Thoracic aorta (tissue), 2 donors: ENCODE data around the gene WDR20. TPM values are rescaled to one million over a fixed set of nuclear protein-coding genes. Genes with fewer than 3 reads are reported as not detected.

Source experiments
- ATAC-seq: fragments of 150-250 bp; one replicate; pipeline ENCODE4 v1.8.0; 2017; ENCODE audit warnings: low read depth; ENCODE audit not compliant: insufficient number of reproducible peaks, low FRiP score
- DNase-seq: peaks from one replicate; pipeline ENCODE4 v3.0.0-alpha.2; 2020; ENCODE audit warnings: low spot score
- H3K27ac ChIP-seq, 2 donors: fragments of 200-600 bp; sonication (generic); 1 replicate in 1 of 2; 2 replicates in 1 of 2; pipeline ENCODE4 v1.5.1; 2016; ENCODE audit warnings: mild to moderate bottlenecking in 2 of 2, moderate library complexity in 2 of 2
- H3K27me3 ChIP-seq: fragments of 200-600 bp; sonication (generic); replicated peaks from 2 replicates; pipeline ENCODE4 v1.6.0; 2016; ENCODE audit warnings: mild to moderate bottlenecking; ENCODE audit not compliant: insufficient read depth
- H3K36me3 ChIP-seq: fragments of 200-600 bp; sonication (generic); one replicate; pipeline ENCODE4 v1.5.1; 2016
- H3K4me1 ChIP-seq, 2 donors: fragments of 200-600 bp; sonication (generic); 1 replicate in 1 of 2; 2 replicates in 1 of 2; pipeline versions ENCODE4 v1.5.1 to v1.6.0; 2016; ENCODE audit warnings: low read depth in 2 of 2, mild to moderate bottlenecking in 1 of 2; ENCODE audit not compliant: control insufficient read depth in 1 of 2
- H3K4me3 ChIP-seq: fragments of 200-600 bp; sonication (generic); 2 replicates; pipeline ENCODE4 v1.5.1; 2016; ENCODE audit warnings: mild to moderate bottlenecking
- H3K9me3 ChIP-seq: fragments of 200-600 bp; sonication (generic); 2 replicates; pipeline ENCODE4 v1.5.1; 2016
- CTCF ChIP-seq: fragments of 200-600 bp; sonication (generic); IDR thresholded peaks from one replicate; pipeline ENCODE4 v1.5.1; 2019; ENCODE audit warnings: antibody characterized with exemption
- total RNA-seq, 2 donors: library from RNA; depleted of rRNA; stranded (reverse); fragments of >200 nt; gene quantifications; one replicate each; pipeline versions ENCODE4 v1.1.0 to v1.2.3, GENCODE V29; 2016

The WDR20 gene
- total RNA-seq, 2 donors from 2014 or later, result 11.0 to 30.0 TPM

- no peaks in the 10 kb centered on the region for H3K27me3 ChIP-seq
- DNase-seq, result no peak
- H3K36me3 ChIP-seq, result no peaks in the 10 kb centered on the region
- no peak for TF ChIP-seq CTCF
- H3K4me1 ChIP-seq, result no peaks in the 10 kb centered on the region
- no peak overlapping the region for H3K27ac ChIP-seq
- H3K9me3 ChIP-seq, result no peaks in the 10 kb centered on the region
- no peak for ATAC-seq
- H3K4me3 ChIP-seq, result no peak overlapping the region
Observed at GRCh38 chr14:102248121-102248520, 108.4 kb downstream of the WDR20 start.

- Histone ChIP-seq H3K4me1 (no peaks in the 10 kb centered on the region), H3K36me3 (no peaks in the 10 kb centered on the region), H3K4me3 (no peak overlapping the region), H3K27ac (no peak overlapping the region), H3K9me3 (no peaks in the 10 kb centered on the region), H3K27me3 (no peaks in the 10 kb centered on the region)
- no peak for TF ChIP-seq CTCF
- DNase-seq (no peak), ATAC-seq (no peak)
Observed at GRCh38 chr14:102249041-102249440, 109.3 kb downstream of the WDR20 start.

DNA sequence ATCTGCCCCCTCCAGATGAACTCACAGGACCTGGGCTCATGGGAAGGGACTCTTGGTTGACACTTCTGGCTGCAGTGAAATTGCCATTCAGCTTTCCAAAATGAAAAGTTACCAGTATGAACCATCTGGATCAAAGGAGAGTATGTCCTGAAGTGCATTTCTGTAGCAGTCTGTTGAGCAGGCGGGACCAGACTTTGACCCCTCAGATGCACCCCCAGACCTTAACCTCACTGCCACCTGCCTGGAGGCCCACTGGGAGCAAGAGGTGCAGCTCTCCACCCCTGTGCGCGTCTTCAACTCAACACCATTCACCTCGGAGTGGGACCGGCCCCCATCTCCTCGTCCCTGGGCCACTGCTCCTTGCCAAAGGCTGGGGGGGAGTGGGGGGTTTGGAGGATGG, 110.3 kb downstream of the WDR20 start:
- DNase-seq (no peak), ATAC-seq (no peak)
- H3K4me3 ChIP-seq, result no peak overlapping the region
- no peaks in the 10 kb centered on the region for H3K9me3 ChIP-seq
- H3K36me3 ChIP-seq, result no peaks in the 10 kb centered on the region
- no peak overlapping the region for H3K27ac ChIP-seq
- H3K4me1 ChIP-seq, result no peaks in the 10 kb centered on the region
- no peaks in the 10 kb centered on the region for H3K27me3 ChIP-seq
- no peak for TF ChIP-seq CTCF

- no peak for TF ChIP-seq CTCF
- Histone ChIP-seq H3K27me3 (no peaks in the 10 kb centered on the region), H3K4me1 (no peaks in the 10 kb centered on the region), H3K9me3 (no peaks in the 10 kb centered on the region), H3K4me3 (no peak overlapping the region), H3K27ac (no peak overlapping the region), H3K36me3 (no peaks in the 10 kb centered on the region)
- DNase-seq (no peak), ATAC-seq (no peak)
Observed at GRCh38 chr14:102250636-102251035, 110.9 kb downstream of the WDR20 start.

GRCh38 chr14:102251161-102251560, 111.5 kb downstream of the WDR20 start:
- DNase-seq, result no peak
- Histone ChIP-seq H3K9me3 (no peaks in the 10 kb centered on the region), H3K27ac (no peak overlapping the region), H3K36me3 (no peaks in the 10 kb centered on the region), H3K4me1 (no peaks in the 10 kb centered on the region), H3K27me3 (no peaks in the 10 kb centered on the region), H3K4me3 (no peak overlapping the region)
- no peak for ATAC-seq
- no peak for TF ChIP-seq CTCF
